Fibroblast of skin of abdomen (primary cell): ENCODE results near the gene DOCK2.
A peak's percentile ranks its signal among the peaks of the same experiment; 100 is the strongest.

Experiments
- DNase-seq: peaks from one replicate; pipeline ENCODE4 v3.0.0-alpha.2; 2013

Gene DOCK2

DNA sequence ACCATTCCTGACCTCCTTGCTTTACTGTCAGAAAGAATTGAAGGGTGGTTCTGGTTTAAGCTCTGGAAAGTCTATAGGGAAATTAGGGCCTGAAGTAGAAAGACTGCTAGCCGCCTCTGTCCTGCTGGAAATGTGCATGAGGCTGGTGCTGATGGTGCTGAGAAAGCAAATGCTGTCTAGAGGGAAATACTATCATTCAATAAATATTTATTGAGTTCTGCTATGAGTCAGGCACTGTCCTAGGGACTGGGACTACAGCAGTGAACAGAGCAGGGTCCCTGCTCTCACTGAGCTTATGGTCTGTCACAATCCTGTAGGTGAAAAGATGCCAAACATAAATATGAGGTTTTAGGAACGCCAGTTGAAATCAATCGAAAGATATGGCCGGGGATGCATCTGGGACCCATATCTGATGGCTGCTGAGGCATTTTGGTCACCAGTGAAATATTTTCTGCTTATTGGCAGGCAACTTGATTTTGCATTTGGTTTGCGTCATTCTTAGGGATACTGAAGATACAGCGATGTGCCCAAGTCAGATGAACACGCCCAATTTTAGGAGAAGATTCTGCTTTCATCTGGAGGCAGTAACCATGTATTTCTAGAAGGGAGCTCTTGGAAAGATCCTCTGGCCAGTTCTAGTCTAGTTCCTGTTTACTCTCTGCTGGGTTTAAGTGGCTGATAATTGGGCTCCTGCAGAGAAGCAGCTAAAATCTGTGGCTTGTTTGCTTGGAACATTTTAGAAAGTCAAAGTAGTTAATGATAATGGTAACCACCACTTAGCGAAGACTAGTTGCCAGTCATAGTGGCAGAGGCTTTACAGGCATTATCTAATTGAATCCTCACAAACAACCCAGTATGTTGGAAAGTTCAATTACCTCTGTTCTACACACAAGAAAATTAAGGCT lies 269.9 kb downstream of the DOCK2 start:
- peak; percentile 31 for DNase-seq

DNA sequence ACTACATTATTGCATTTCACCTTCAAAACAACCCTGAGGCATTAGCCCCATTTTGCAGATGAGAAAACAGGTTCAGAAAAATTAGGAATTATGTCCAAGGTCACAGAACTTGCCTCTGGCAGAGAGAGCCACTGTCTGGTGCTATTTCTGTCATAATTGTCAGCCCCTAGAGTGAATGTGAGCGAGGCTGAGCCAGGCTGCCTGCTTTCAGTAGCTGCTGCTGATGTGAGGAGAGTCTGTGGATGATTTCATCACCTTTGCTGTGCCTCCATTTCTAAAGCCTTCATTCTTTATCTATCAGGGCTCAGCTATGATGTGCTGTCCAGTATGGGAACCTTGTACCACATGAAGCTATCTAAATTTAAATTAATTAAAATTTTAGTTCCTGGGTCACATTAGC lies 271.8 kb downstream of the DOCK2 start:
- no peak for DNase-seq

DNA sequence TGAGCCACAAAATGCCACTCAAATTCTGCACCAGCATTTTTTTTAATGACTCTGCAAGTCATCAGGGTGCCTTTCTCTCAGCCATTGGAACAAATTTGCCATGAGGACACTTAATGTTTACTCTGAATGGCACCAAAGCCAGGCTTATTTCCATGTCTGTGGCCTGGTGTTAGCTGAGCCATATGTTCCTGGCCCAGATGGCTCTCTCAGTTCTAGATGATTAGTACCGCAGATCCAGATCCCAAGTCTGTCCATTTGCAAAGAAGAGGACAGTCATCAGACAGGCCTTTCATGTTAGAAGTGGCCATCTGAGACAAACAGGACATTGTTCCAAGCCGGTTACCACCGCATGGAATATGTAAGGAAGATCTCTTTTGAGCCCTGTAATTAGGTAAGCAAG lies 272.9 kb downstream of the DOCK2 start:
- no peak for DNase-seq

DNA sequence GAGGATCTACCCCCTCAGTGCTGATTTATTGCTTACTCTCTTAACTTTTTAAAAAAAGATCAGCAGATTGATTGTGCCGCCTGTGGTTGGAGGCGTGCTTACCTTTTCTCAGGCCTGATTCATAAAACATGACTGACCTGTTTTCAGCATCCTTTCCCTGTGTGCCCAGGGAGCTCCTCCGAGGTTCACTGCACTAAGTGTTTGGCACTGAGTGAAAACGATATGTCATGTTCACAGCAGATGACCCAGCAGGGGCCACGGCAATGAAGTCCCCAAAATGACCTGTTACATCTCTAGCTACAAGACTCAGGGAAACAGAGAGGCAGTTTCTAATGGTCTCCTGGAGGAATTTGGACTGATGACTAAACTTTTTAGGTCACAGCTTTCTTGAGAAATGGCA lies 273.3 kb downstream of the DOCK2 start:
- no peak for DNase-seq

DNA sequence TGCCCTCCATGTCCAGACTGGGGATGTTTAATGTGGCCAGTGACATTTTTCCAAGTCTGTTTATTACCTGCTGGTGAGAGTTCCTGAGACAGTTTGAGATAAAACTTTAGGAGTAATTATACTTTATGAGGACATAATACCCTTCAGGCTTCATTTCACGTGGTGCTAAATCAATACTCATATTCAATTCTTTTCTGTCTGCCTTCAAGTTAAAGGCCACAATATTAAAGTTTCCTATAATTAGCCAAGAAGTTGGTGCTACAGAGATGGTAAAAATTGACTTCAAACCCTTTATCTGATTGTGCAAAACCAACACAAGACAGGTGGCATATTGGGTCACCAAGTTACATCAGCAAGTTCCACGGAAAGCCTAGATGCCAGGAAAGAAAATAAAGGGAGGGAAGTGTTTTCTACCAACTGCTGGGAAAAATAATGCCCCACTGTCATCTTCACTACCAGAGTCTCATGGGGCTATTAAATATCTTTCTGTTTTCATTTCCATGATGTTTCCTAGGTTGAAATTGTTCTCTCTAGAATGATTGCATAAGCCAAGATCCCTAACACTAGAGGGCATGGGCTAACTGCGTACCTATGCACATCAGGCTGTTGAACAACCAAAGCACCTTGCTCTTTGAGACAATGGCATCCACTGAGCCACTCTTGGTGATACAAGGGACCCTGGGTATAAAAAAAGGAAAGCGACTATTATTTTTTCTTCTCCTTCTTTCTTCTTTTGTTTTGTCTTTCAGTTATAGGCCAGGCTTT lies 274.6 kb downstream of the DOCK2 start:
- DNase-seq: no peak

DNA sequence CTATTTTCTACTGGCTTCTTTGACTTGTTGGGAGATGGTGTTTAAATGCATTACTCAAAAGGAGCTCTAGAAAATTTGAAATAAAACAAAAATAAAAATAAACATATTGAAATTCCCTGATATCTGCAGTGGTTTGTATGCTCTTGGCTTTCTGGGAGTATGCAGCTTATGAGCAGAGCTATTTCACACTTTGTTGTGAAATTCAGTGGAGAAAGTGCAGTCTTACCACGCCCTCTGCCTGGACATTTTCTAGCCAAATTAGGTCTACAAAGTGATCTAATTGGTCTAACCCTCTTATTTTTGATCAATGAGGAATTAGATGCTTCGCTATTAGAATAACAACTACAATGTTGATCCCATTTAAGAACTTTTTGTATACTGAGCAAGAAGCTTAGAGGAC lies 276.4 kb downstream of the DOCK2 start:
- DNase-seq: no peak

DNA sequence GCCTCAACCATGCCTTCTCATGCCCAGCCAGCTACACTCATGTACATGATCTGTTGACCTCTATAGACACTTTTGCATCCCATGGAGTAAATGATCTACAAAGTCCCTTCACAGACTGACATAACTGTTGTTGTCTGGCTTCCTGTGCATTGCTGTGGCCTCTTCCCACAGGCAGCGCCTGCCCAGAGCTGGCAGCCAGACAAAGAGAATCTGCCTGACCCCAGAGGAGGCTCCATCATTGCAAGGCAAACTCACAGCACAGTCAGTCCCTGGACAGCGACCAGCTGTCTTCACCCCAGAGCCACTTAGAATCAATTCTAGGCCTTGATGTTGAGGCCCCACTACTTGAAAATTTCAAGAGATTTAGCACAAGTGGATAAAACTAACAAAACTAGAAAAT lies 277.7 kb downstream of the DOCK2 start:
- peak; percentile 72 for DNase-seq

DNA sequence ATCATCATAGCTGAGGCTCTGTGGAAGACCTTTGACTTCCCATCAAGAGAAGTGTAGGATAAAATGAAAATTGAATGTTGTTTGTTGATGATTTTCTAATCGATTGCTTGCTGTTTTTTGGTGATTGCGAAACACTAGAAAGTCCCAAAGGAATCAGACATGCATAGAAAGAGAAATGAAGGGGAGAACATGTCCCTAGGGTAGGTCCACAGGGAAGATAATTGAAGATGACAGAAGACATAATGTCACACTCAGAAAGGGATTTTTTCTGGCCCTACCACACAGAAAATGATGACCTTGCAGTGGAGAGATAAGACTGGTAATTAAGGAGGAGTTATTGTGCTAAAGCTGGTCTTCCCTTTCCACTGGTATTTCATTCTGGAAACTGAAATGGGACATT lies 280.4 kb downstream of the DOCK2 start:
- no peak for DNase-seq

DNA sequence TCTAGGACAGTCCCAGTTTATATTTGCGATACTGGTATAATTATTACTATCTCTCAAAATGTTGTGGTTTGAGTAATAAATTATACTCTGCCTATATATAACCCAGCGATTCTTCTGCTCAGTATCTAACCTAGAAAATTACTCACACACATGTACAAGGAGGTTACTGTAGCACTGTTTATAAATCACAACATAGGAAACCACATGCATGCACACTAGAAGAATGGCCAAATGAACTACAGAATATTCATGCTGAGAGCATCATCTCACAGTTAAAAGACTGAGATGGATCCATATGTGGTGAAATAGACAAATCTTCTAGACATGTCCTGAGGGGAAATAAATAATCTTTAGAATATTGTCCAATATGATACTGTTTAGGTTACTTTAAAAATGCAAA lies 281.2 kb downstream of the DOCK2 start:
- DNase-seq: peak; percentile 47

DNA sequence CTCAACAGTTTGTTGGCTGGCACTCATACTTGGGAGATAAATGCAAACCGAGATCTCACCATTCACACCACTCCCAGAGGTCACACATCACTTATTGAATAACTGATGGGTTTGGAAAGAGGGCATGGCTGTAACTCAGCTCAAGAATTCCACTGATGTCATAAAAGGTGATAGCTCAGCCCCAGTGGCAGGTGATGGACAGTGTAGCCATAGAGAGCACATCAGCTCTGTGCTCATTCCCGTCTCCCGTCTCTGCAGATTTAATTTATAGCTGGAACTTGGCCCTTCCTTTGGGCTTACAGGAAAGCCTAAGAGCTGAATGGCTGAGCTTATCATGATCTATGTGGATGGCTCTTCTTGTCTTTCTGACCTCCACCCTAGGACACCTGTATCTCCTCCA lies 283.4 kb downstream of the DOCK2 start:
- DNase-seq: no peak

DNA sequence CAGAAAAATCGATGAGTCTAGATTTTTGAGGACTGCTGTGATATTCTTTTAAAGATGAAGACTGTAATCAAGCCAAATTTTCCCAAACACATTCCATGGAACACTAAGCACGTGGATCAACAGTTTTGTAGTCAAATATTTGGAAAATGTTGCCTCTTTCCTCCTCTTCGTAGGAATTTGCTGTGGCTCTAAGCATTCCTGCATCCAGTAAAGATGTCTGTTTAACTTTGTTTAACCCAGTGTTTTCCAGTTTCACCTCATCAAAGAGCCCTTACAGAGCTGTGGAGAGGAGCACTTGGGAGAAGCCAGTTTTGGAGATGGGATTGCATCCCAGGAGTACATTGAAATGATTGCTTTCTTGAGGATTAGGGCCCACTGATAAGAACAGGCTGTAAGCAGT lies 284.3 kb downstream of the DOCK2 start:
- DNase-seq: no peak

DNA sequence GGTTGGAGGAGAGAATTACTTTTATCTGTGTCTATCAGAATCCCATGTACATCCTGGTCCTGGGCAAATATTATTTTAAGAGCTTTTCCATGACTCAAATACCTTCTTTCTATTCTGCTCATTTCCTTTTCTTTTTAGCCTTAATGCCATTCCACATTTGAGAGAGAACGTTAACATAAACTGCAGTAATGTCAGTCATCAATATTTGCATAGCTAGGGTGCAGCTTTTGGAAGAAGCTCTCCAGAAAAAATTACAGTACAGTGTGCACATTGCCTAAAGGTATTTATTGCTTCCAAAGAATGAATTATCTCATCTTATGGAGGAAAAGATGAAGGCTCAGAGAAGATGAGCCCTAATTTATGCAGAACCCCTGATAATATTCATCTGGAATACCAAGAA lies 284.9 kb downstream of the DOCK2 start:
- no peak for DNase-seq

DNA sequence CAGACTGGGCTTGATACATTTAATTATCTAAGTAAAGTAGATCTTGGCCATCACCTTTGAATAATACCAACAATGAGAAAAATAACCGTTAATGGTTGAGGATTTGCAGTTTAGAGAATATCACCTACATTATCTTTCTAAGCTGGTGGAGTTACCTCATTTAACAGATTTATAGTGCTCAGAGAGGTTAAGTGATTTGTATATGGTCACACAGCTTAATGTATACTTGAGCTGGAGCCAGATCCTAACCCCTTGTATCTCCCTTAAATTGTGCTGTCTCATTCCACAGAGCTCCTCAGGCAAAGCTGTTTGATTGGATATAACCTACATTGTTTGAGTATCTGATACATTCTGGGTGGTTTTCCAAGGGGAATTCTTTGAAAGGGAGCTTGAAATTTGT lies 285.4 kb downstream of the DOCK2 start:
- DNase-seq: no peak

DNA sequence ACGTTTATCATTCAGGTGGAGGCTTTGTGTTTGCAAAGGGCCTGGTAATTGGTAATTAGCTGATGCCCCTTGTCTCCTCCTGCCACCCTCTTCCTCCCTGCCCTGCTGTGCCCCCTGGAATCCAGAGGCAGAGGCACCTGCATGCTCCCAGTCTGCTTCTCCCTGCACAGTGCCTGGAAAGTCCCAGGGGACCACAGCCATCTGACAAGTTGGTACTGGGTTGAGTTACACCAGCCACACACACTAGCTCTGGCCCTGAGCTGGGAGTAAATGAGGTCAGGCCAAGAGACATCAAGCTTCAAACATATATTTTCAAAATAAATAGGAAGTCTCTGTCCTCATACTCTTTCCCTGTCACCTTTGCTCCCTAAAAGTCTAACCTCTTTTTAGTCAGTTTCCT lies 286.9 kb downstream of the DOCK2 start:
- DNase-seq: no peak

DNA sequence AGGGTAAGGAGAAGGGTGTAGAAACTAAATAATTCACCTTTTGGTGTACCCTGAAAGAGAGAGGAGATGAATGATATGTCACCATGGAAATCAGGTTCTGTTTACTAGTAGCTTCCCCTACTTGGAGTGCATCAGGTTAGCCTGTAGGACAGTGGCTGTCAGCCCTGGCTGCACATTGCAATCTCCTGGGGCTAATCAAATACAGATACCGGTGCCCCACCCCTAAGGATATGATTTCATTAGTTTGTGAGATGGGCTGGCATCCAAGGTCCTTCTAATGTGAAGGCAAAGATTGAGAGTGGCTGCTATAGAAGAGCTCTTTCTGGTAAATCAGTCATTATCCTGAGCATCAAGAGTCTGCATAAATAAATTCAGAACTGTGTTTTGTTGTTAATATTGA lies 296.1 kb downstream of the DOCK2 start:
- DNase-seq: no peak

DNA sequence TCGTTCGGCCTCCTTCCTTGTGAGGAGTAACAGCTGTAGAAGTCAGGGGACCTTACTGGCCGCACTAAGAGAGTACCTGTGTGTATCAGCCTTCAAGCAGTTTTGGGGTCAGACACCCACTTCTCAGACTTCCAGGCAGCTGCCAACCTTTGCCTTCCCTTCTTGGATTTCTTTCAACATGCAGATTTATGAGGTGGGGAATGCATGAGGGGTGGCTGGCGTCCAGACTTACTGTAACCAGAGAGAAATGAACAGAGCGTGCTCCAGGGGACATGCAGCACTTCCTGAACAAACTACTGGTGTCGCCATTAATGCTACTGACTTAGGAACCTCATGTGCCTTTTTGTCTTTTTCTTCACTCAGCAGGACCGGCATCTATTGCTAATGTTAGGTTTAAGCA lies 296.5 kb downstream of the DOCK2 start:
- peak; percentile 45 for DNase-seq

DNA sequence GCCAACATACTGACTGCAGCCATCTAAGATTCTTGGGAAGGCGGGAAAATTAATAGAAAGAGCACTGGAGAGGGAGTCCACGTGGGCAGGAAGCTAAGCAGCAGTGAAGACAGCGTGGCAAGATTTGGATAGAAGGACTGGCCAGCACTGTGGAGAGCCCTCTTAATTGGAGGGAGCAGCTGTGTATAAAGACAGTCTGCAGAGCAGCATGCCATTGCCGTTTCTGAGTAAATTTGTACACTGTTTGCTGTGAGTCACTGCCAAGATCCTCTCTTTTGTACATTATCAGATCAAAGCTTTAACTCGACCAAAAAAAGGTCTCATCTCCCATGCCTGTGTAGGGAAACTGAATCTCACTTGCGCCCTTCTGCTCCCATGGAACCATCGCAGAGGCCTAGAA lies 297.9 kb downstream of the DOCK2 start:
- DNase-seq: peak; percentile 35

DNA sequence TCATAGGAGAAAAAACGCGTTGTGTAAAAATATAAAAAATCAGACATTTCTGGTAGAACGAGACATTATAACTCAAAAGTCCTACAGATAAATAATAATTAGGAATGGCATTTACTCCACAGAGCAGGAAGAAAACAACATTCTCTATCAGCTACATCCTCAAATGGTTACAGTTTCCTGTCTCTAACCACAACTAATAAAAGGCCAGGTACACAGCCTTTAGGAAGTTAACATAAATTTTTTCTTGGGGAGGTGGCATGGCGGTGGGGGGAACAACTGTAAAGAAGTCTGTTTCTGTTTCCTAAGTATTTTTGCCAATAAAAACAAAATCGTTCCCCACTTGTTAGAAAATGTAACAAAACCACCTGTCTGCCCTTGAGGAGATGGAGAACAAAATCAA lies 298.7 kb downstream of the DOCK2 start:
- no peak for DNase-seq

DNA sequence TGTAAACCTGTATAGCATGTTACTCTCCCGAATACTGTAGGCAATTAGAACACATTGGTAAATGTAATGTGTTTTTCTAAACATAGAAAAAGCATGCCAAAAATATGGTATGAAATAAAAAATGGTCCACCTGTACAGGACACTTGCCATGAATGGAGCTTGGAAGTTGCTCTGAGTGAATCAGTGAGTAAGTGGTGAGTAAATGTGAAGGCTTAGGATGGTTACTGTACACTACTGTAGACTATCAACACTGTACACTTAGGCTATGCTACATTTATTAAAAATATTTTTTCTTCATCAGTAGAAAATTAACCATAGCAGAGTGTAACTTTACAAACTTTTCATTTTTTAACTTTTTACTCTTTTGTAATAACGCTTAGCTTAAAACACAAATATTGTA lies 301.4 kb downstream of the DOCK2 start:
- DNase-seq: no peak

DNA sequence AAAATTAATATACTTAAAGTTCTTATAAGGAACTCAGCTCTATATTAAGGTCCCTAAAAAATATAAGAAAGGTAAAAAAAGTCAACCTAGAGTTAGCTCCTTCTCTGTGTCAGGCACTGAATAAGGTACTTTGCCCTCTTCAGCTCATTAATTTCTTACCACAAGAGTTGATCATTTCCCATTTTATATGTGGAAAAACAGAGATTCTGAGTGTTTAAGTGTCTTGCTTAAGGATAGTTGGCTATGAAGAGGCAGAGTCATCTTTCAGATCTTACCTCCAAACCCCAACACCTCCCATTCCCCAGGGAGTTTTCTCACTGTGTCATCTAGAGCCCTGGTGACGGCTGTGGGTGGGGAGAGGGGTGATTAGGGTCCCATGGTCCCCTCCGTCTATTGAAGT lies 302.7 kb downstream of the DOCK2 start:
- no peak for DNase-seq

DNA sequence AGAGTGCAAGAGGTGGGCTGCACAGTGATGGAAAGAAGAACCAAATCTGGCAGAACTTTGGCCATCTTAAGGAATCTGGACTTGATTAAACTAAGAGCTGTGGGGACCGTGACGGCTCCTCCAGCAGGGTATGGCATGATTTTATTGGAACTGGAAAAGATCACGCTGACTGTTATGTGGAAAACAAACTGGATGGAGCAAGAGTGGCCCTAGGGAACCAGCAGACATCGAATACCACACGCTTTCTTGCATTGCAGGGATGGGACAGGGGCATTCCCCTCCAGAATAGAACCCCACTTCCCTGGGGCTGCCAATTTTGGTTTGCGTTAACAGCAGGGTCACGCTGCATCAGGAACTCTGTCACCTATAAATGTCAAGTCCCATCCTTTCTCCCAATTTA lies 304.5 kb downstream of the DOCK2 start:
- no peak for DNase-seq

DNA sequence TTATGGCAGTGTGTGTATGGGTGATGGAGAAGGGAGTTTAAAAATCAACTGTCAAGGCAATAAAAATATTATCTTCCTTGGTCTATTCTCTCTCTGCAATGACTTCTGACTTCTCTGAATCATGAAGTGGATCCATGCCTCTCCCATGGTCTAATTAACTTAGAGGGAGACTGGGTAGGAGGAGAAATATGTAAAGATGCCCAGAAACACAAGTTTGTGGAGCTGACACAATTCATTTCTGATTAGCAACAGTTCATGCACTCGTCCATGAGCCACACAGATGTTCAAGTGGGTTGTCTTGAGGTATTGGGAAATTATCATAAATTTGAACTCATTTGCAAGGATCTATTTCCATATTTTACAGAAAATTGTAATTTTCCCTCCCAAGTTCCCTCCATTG lies 305.1 kb downstream of the DOCK2 start:
- DNase-seq: peak; percentile 77

DNA sequence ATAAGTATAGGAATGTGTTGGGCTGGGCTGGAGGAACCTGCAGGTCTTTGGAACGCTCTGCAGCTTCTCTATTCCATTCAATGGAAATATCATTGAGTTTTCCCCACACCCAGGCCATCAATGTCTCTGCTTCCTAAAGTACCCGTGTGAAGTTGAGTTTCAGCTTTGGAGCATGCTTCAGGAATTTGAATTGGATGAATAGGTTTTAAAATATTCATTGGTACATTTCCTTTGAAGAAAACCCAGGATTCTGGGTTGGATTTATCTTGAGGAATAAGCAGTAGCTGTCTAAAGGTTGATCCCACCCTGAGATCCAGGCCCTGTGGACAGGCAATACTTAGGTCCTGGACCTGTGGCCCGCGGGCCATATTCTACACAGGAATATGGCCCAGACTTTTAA lies 306.0 kb downstream of the DOCK2 start:
- peak; percentile 56 for DNase-seq

DNA sequence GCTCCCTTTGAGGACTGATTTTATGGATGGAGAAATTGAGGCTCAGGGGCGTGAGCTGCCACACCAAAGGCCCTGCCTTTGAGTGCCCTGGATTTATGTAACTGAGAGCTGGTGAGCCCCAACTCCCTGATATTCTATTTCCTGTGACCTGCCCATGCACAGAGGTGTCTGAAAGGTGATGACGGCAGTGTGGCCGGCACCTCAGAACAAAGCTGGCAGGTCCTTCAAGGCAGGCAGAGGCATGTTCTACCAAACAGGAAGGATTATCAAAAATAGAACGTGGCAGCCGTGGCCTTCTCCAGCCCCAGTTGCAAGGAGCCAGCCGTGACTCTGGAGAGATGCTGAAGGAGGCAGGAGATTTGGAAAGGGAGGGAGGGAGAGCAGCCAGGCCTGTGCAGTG lies 307.0 kb downstream of the DOCK2 start:
- DNase-seq: no peak
